IPS DF 6.9 (cell line): ENCODE data around the gene RANBP3.
"Not testable (repeated sequence)": the region's sequence is repeated elsewhere in the genome, so short reads cannot be mapped to it uniquely, and the experiment has no call there.

Source experiments
- DNase-seq: peaks from one replicate; pipeline ENCODE4 v3.0.0-alpha.2; 2013; ENCODE audit warnings: low read depth, low spot score
- H3K27ac ChIP-seq: one replicate; pipeline ENCODE4 v1.5.1; 2013; ENCODE audit warnings: low read length, control low read depth
- H3K27me3 ChIP-seq: 2 replicates; pipeline ENCODE4 v1.6.1; 2013; ENCODE audit warnings: mild to moderate bottlenecking, low read length; ENCODE audit not compliant: control insufficient read depth, insufficient read depth
- H3K36me3 ChIP-seq: 2 replicates; pipeline ENCODE4 v1.6.1; 2013; ENCODE audit warnings: low read length; ENCODE audit not compliant: control insufficient read depth, insufficient read depth
- H3K4me1 ChIP-seq: 2 replicates; pipeline ENCODE4 v1.6.1; 2013; ENCODE audit warnings: low read length; ENCODE audit not compliant: control insufficient read depth, insufficient read depth
- H3K4me3 ChIP-seq: 2 replicates; pipeline ENCODE4 v1.5.1; 2013; ENCODE audit warnings: mild to moderate bottlenecking, low read length
- H3K9me3 ChIP-seq: 2 replicates; pipeline ENCODE4 v1.6.1; 2013; ENCODE audit warnings: low read length, inconsistent platforms; ENCODE audit not compliant: control insufficient read depth, insufficient read depth
- WGBS: extraction: QIAGEN DNeasy Blood & Tissue Kit; methylation state at CpG from one replicate; pipeline ENCODE4 v1.1.7; 2013; ENCODE audit warnings: mixed read lengths, missing lambda C conversion rate; ENCODE audit not compliant: insufficient read length, insufficient coverage; 5-methylcytosine and 5-hydroxymethylcytosine counted together

RANBP3 gene

DNA sequence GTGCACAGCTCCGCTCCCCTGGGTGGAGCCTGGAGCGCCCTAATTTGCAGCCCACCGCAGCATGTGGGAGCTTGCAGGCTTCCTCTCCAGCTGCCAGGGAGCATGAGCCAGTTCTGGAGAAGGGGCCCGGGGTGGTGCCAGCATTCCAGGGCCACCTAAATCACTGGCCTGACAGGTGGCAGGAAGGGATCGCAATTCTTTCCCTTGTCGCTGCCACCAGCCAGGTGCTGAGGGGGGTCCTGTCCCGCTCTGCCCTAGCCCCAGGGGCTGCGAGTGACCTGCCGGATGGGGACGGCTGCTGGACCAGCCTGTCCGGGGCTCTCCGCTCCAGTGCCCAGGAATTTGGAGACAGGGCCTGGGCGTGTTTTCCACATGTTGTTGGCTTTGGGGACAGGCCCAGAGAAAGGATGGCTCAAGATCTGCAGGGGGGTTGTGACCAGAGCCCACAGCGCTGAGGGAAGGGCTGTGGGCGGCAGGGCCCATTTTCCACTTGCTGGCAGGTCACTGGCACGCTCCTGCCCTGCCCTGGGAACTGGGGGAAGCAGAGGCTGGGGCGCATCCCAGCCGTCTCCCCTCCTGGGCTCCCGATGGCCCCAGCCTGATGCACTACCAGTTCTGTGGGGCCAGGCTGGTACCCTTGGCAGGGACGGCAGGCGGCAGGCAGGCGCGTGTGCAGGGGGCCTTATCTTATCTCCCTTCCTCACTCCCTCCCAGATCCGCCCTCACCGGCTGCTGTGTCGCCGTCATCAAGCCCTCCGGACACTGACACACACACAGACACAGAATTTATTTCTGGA, 83.8 kb downstream of the RANBP3 start:
- WGBS = no CpG with 5 or more reads among the region's 28 CpGs
- Histone ChIP-seq H3K9me3 (no peaks in the 10 kb centered on the region), H3K36me3 (peaks cover 15% of the 10 kb centered on the region), H3K27ac (no peak overlapping the region), H3K4me3 (no peak overlapping the region), H3K4me1 (no peaks in the 10 kb centered on the region), H3K27me3 (no peaks in the 10 kb centered on the region)
- no peak for DNase-seq

DNA sequence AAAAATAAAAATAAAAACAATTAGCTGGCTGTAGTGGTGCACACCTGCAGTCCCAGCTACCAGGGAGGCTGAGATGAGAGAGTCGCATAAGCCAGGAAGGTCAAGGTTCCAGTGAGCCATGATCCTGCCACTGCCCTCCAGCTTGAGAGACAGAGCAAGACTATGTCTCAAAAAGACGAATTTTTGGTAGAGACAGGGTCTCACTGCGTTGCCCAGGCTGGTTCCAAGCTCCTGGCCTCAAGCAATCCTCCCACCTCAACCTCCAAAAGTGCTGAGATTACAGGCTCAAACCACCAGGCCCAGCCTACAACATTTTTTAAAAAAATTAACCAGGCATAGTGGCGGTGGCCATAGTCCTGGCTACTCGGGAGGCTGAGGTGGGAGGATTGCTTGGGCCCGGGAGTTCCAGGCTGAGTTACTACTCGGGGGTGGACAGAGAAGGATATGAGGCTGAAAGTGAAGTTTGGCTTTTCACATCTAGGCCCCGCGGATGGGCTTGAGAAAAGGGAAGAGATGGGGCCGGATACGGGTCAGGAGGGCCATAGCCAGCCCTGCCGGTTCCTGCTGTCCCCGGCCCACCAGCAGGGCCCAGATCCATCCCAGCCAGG, 84.5 kb downstream of the RANBP3 start:
- Histone ChIP-seq H3K4me1 (no peaks in the 10 kb centered on the region), H3K9me3 (no peaks in the 10 kb centered on the region), H3K36me3 (peaks cover 15% of the 10 kb centered on the region), H3K27ac (no peak overlapping the region), H3K27me3 (no peaks in the 10 kb centered on the region), H3K4me3 (no peak overlapping the region)
- no peak for DNase-seq
- no CpG with 5 or more reads among the region's 13 CpGs for WGBS

DNA sequence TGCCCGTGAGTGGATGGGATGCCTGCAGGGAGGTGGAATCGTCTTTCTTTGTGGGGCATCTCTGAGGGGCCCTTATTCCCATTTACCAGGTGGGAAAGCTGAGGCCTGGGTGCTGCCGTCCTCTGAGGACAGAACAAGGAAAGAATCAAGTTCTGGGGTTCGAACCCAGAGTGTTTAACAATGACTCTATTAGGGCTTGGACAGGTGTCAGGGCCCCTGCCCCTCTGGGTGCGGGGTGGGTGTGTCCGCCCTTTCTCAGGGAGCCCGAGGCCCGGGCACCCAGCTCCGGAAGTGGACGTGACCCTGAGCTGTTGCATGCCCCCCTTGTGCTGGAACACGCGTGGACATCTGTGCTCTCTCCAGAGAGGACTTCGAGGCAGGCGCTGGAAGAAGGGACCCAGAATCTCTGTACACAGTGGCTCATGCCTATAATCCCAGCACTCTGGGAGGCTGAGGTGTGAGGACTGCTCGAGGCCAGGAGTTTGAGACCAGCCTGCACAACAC, 85.1 kb downstream of the RANBP3 start:
- no peaks in the 10 kb centered on the region for H3K9me3 ChIP-seq
- no peaks in the 10 kb centered on the region for H3K27me3 ChIP-seq
- no CpG with 5 or more reads among the region's 15 CpGs for WGBS
- H3K4me1 ChIP-seq = no peaks in the 10 kb centered on the region
- H3K4me3 ChIP-seq = no peak overlapping the region
- H3K27ac ChIP-seq = no peak overlapping the region
- peaks cover 15% of the 10 kb centered on the region for H3K36me3 ChIP-seq
- DNase-seq = no peak

DNA sequence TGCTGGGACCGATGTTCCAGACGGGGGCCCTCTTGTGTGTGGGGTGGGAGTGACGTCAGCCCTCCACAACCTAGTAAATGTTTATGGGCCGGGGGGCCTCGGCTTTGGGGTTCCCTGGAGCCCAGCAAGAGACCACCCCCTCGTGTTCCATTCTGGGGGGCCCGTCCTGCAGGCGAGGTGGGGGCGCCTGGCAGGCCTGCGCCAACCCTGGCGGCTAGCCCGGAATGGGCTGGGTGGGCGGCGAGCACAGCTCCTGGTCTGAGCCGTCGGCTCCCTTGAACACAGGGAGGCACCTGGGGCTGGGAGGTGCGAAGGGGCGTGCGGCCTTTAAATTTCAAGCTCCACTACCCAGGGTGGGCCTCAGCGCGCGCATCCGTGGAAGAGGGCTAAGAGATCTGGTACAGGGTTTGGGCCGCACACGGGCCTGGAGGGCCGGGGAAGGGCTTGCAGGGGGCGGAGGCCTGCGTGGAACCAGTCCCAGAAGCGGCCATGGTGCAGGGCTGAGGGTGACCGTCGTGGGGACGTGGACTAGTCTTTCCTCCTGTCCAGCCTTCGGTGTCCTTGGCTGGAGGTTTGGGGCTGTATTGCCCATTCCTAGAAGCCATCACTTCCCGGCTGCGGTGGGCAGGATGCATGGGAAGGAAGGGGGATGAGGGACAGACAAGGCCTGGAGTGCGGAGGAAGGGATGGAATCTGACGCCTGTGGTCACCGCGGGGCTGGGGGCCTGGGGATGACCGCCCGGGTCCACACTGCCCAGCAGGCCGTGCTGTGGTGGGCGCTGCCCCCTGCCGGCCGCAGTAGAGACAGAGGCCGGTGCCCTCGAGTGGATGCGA, 85.8 kb downstream of the RANBP3 start:
- Histone ChIP-seq H3K4me1 (no peaks in the 10 kb centered on the region), H3K27me3 (no peaks in the 10 kb centered on the region), H3K27ac (no peak overlapping the region), H3K4me3 (no peak overlapping the region), H3K36me3 (peaks cover 15% of the 10 kb centered on the region), H3K9me3 (no peaks in the 10 kb centered on the region)
- DNase-seq = no peak
- WGBS = no CpG with 5 or more reads among the region's 48 CpGs

DNA sequence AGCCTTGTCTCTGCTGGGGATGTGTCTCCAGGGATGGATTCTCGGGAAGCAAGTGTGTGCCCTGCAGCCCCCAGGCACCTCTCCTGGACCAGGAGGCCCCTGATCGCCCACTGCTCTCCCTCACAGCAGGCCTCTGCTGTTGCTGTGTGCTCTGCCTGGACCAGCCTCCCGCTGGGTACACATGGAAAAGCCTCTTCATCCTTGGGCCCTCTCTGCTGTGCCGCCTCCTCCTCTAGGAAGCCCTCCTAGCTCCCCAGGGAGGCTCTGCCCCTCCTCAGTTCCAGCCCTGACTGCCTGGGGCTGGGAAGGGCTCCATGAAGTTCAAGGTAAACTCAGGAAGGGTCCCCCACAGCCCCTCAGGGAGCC, 86.4 kb downstream of the RANBP3 start:
- no CpG with 5 or more reads among the region's 4 CpGs for WGBS
- H3K27me3 ChIP-seq = no peaks in the 10 kb centered on the region

DNA sequence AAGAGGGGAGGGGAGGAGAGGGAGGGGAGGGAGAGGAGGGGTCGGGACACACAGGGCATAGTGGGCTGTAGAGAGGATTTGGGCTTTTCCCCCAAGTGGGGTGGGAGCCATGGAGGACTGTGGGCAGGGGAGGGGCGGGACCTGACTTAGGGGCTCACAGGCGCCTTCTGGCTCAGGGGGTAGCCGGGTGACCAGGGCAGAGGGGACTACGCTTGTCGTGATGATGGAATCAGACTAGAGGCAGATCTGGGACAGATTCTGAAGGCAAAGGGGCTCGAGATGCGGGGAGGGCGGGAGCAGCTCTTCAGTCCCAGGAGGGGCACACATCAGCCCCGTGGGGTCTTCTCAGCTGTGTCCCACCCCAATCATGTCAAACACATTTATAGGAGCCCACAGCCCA, 87.8 kb downstream of the RANBP3 start:
- DNase-seq = no peak
- Histone ChIP-seq H3K9me3 (no peaks in the 10 kb centered on the region), H3K36me3 (peaks cover 2% of the 10 kb centered on the region; the same call in 1 of the 2 replicates), H3K4me3 (no peak overlapping the region), H3K4me1 (no peaks in the 10 kb centered on the region), H3K27ac (no peak overlapping the region), H3K27me3 (no peaks in the 10 kb centered on the region)
- no CpG with 5 or more reads among the region's 10 CpGs for WGBS

More for the DNA sequence above, 86.4 kb downstream of the RANBP3 start:
- Histone ChIP-seq H3K9me3 (no peaks in the 10 kb centered on the region), H3K4me1 (no peaks in the 10 kb centered on the region), H3K27ac (no peak overlapping the region), H3K4me3 (no peak overlapping the region), H3K36me3 (peaks cover 15% of the 10 kb centered on the region)
- no peak for DNase-seq

DNA sequence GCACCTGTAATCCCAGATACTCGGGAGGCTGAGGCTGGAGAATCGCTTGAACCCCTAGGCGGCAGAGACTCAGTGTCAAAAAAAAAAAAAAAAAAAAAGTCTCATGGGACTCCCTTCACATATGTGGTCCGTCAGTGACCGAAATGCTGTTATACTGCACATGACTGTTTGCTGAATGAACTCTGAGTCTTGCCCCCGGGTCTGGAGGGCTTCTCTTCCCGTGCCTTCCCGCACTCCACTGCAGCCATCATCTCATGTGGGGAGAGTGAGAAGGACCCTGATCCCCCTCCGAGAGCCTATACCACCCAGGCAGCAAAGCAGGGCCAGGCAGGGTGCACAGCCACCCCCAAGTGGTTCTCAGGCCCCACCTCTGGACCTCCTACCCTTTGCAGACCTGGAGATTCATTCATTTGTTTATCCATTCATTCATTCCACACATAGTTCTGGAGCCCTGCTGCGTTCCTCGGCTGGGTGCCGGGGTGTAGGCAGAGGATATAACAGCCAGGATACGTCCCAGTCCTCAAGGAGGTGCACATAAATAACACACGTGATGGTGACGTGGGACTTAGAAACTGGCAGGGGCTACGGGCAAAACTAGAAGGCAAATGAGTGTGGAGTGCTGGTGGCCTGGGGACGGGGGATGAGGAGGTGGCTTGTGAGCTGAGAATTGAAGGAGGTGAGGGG, 88.5 kb downstream of the RANBP3 start:
- H3K27me3 ChIP-seq = no peaks in the 10 kb centered on the region
- no peak for DNase-seq
- no peaks in the 10 kb centered on the region for H3K4me1 ChIP-seq
- H3K4me3 ChIP-seq = no peak overlapping the region
- no peaks in the 10 kb centered on the region; the same call in 1 of the 2 replicates for H3K36me3 ChIP-seq
- no CpG with 5 or more reads among the region's 17 CpGs for WGBS
- no peaks in the 10 kb centered on the region for H3K9me3 ChIP-seq
- no peak overlapping the region for H3K27ac ChIP-seq

DNA sequence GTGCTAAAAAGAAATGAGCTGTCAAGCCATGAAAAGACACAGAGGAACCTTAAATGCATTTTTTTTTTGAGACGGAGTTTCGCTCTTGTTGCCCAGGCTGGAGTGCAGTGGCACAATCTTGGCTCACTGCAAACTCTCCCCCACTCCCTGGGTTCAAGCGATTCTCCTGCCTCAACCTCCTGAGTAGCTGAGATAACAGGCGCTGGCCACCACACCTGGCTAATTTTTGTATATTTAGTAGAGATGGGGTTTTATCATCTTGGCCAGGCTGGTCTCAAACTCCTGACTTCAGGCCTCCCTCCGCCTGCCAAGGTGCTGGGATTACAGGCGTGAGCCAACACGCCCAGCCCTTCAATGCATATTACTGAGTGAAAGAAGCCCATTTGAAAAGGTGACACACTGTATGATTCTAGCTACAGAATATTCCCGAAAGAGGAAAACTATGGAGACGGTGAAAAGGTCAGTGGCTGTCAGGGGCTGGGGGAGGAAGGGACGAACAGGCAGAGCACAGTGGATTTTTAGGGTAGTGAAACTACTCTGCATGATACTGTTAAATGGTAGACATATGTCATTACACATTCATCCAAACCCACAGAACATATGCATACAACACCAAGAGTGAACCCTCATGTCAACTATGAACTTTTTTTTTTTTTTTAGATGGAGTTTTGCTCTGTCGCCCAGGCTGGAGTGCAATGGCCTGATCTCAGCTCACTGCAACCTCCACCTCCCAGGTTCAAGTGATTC, 93.7 kb downstream of the RANBP3 start:
- DNase-seq, H3K9me3 ChIP-seq, H3K4me1 ChIP-seq, H3K4me3 ChIP-seq, H3K27ac ChIP-seq, H3K36me3 ChIP-seq, H3K27me3 ChIP-seq: not testable (repeated sequence)
- no CpG with 5 or more reads among the region's 11 CpGs for WGBS

DNA sequence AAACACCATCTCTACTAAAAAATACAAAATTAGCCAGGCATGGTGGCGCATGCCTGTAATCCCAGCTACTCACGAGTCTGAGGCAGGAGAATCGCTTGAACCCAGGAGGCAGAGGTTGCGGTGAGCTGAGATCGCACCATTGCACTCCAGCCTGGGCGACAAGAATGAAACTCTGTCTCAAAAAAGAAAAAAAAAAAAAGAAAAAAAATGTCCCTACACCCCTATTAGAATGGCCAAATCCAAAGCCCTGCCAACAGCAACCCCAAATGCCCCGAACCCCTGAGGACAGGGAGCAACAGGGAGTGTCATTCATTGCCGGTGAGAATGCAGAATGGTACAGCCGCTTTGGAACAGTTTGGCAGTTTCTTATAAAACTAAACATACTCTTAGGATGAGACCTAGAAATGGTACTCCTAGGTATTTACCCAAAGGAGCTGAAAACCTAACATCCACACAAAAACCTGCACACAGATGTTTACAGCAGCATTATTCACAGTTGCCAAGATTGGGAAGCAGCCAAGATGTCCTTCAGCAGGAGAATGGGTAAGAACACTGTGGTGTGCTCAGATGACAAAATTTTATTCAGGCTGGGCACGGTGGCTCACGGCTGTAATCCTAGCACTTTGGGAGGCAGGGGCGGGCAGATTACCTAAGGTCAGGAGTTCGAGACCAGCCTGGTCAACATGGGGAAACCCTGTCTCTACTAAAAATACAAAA, 94.6 kb downstream of the RANBP3 start:
- not testable (repeated sequence) for H3K4me1 ChIP-seq, DNase-seq, H3K36me3 ChIP-seq, H3K4me3 ChIP-seq, H3K27me3 ChIP-seq, H3K27ac ChIP-seq, H3K9me3 ChIP-seq
- no CpG with 5 or more reads among the region's 13 CpGs for WGBS
